Activated CD4-positive, alpha-beta T cell treated with anti-CD3 and anti-CD28 coated beads, Interleukin-2, amount 50 U/mL, for 16 hours (primary cell): Measurements from ENCODE around the gene CLDN9.

Experiments
- DNase-seq: peaks from one replicate; pipeline ENCODE4 v3.0.0-alpha.2; 2020

The CLDN9 gene

DNA sequence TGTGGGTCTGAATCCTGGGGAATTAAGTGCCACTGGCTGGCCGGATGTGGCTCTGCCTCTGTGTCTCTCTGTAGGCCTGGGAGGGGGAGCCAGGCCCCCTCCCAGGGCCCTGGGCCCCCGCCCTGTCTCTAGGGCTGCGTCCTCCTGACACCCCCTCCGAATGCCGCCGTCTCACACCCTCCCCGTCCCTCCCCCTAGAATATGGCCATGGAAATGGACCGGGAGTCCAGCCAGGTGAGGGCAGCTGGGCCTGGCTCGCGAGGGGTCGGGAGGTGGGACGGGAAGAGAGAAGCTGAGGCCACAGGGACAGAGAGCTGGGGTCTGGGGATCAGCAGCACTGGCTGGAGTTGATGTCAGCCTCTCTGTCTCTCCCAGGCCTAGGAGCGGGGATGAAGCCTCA is 16.4 kb upstream of the CLDN9 start:
- no peak for DNase-seq

DNA sequence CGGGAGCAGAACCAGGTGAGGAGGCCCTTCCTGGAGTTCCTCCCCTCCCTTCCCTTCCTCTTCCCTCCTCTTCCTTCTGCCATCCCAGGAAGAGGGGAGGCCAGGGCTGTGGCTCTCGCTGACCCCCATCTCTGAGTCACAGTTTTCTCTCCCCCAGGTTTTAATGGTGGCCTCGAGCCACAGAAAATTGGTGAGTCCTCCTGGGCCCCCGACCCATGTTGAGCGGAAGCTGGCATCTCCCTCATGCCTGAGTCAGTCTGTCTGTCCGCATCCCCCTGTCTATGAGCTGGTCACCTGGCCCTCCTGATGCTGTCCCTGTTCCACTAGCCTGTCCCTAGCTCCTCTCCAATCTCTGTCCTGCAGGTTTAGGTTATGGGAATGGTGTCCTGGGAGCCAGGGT is 12.8 kb upstream of the CLDN9 start:
- DNase-seq: no peak

DNA sequence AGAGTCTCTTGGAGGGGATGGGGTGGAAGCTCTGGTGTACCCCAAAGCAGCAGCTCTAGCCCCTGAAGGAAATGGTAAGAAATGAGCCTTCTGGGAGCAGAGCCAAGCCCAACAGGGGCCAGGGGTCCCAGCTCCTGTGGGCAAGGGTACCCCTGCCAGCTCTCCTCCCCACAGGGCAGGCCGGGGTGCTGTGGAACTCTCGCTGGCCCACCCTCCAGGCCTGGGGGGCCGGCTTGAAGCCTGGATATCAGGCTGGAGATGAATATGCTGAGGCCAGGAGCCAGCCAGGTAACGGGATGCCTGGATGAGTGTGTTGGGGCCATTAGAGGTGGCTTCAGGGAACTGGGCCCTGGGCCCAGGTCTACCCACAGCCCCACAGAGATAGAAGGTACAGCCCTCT is 12.2 kb upstream of the CLDN9 start:
- no peak for DNase-seq

DNA sequence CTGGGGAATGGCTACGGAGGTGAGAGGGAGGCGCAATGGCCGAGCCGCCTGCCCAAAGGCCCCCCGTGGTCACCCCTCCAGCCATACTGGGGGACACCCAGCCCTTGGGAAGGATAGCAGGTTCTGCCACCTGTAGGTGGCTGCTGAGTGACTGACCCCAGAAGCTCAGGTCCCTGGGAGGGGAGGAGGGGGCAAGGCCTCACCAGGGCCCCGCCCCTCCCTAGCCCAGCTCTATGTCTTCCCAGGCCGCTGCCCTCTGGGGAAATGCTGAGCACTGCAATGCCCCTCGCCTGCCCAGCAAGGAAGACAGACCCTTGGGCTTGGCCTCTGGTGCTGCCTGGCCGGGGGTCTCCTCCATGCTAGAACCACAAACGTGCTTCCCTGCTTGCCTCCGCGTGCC is 11.4 kb upstream of the CLDN9 start:
- no peak for DNase-seq

DNA sequence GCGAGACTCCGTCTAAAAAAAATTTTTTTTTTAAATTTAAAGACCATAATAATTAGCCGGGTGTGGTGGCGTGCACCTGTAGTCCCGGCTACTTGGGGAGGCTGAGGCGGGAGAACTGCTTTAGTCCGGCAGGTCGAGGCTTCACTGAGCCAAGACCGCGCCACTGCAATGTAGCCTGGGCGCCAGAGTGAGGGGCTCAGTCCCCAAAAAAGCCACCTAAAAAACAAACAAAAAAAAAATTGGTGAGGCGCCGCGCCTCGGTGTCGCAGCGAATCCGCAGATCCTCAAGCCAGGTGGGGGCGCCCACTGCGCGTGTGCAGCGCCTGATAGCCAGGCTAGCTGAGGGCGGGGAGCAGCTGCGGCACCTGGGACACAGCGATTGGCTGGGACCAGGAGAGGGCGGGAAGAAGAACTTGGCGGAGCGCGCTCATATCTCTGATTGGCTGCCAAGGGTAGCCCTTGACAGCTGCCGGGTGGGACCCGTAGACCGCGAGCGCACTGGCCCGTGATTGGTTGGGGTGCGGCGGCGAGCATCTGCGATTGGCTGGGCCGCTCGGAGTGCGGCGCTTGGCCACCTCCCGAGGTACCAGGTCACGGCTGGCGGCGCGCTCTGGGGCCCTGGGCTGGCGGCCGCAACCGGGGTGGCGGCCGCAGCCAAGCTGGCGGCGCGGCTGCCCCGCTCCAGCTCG is 9.0 kb upstream of the CLDN9 start:
- DNase-seq: peak; percentile 99

DNA sequence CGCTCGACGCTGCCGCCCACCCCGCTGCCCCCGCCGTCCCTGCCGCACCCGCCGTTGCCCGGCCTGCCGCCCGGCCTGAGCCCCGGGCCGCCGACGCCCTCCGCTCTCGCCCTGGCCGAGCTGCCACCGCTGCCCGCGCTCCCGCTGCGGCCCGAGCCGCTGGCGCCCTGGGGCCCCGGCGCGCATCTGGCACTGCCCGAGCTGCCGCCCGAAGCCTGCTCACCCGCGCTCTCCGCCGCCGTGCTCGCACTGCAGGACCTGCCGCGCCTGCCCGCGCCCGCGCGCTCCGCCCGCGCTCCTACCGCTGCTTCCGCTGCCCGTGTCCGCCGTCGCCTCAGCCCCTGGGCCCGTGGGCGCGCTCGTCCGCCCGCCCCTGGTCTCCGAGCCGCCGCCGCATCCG is 8.4 kb upstream of the CLDN9 start:
- no peak for DNase-seq

DNA sequence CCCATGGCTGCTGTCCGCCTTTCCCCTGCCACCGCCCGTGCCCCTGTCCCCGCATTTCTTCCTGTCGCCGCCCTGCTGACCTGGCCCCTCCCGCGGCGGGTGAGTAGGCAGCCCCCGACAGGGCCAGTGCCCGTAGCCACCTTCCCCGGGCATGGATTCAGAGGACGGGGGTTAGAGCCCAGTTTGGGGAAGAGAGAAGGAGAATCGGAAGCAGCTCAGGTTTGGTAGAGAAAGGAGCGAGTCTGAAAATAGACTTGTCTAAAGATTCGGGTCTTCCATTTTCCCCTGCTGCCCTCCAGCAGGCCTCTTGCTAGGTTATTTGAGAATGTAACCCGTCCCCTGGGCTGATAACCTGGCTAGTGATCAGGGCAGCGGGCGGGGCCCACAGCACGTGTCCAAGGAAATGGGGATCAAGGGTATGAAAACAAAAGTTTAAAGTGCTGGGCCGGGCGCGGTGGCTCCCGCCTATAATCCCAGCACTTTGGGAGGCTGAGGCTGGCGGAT is 7.9 kb upstream of the CLDN9 start:
- no peak for DNase-seq

DNA sequence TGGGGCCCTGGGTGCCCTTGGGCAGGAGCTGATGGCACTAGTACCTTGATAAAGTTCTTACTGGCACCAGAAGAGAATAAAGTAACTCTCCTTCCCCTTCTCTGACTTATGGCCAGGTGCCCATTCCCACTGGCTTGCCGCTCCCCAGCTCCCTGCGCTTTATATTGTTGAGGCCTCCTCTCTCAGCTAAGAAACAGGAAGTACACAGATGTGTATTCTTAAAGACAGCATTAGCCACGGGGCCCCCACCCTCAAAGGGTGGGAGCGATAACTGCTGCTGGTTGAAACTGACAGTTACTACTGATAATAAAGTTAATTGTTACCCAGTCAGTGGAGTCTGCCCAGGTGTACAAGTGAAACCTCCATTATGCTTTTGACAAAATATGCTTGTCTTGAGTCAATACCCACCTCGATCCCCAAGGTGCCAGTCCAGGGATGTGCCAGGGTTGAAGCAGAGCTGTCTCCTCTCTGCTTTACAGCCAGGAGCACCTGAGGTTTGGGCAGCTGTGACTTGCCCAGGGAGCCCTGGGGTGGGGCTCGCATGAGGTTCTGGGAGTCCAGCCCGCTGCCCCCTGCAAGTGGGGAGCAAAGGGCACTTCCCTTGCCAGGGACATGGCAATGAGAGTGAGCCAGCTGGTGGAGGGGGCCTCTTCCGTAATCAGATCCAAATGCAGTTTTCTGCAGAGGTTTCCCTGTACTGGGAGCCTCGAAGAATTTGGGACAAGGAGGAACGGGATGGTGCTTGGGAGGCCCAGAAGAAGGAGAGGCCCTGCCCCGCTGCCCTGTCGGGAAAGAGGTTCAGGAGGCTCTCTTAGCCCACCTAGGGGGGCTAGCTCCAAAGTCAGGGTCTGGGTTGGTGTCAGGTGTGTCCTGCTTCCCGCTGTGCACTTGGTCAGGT is 5.4 kb upstream of the CLDN9 start:
- DNase-seq: no peak

DNA sequence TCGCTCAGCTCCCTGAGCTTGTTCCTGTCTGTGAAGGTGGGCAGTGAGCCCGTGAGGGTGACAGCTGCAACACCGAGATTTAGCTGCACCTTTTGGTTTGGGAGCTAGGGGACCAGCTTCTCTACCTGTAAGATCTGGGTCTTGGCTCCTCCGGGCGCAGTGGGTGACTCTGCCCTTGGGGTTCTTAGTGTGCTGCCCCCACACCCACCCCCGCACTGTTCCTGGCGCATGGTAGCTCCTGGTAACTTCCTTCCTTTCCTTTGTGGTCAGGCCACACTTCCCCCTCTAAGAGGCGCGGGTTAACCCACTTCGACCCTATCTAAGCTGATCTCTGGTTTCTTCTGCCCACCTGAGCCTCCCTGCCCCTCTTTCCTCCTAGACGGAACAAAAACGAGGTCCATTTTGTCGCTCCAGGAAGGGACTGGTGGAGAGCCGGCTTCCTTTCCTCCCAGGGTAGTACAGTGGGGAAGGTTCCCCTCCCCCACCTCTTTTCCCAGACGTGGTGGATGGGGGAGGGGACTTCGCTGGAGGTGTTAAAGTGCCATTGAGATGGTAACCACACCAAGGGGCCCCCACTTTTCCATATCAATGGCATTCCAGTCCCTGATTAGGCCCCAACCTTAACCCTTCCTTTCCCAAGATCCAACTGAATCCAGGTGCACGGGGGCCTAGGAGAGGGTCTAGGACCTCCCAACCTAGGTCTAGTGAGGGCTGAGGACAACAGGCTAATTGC is 4.6 kb upstream of the CLDN9 start:
- DNase-seq: no peak

DNA sequence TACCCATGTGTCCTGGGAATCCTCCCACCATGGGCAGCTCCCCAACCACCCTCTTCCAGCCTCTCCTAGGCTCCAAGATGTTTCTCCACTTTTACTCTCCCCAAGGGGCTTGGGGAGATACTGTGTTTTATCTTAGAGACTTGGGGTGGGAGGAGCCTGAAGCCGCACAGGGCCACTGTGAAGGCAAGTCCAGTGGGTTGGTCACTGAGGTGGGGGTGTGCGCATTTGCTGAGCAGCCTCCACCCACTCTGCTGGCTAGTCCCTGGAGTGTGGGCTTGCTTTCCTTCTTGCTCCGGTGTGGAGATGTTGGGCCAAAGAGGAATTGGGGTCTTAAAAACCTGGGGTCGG is 4.1 kb upstream of the CLDN9 start:
- DNase-seq: no peak

DNA sequence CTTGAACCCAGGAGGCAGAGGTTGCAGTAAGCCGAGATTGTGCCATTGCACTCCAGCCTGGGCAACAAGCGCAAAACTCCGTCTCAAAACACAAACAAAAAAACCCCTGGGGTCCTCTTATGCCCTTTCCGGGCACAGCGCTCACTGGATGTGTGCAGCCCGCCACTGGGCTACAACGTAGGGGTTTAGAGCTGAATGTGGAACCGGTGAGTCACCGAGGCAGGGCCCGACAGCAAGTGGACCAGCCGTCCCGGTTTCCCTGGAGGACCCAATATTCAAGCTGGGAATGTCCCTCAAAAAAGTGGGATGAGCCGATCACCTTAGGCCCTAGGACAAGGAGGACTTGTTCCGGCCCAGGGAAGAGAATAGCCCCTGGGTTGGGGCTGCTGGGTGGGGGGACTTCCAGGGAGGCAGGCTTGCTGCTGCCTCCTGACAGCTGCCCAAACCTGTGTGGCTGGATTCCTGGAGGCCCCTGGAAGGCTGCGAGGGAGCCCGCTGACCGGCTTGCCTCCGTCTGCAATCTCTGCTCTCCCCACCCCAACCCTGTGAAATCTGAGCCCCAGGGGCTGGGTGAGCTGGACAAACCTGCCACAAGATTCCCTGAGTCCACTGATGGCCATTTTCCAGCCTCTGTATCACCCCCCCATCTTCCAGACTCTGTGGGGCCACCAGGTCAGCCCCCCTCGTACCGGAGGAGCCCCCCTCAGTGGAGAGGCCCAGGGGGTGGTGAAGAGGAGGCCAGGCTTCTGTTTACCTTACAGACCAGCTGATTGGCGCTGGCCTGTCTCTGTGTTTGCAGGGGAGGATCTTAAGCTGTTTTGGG is 2.9 kb upstream of the CLDN9 start:
- DNase-seq: no peak

DNA sequence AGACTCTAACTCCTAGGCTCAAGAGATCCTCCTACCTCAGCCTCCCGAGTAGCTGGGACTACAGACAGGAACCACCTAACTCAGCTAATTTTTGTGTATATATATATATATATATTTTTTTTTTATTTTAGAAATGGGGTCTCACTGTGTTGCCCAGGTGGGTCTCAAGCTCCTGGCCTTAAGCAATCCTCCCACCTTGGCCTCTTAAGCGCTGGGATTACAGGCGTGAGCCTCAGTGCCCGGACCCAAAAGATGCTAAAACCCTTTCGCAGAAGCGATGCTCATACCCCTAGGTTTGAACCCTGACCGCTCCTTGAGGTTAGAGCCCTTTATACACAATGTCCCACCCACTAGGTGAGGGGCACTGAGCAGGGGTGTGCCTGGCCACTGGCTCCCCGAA is 2.2 kb upstream of the CLDN9 start:
- no peak for DNase-seq

DNA sequence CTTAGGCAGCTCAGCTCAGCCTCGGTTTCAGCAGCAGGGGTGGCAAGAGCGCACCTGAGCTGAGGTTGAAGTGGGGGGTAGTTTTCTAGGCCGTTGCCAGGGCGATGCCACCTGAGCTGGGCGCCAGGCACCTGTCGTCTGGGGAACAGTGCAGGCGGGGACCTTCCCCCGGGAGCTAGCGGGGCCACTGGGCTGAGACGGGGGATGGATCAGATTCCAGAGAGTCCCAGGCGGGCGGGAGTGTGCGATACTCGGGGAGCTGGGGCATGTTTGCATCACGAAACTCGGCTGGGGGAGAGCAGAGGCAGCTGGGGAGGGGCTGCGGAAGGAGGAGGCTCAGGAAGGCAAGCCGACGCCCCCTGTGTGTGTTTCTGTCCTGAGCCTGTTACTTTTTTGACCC is 477 bp upstream of the CLDN9 start:
- no peak for DNase-seq

DNA sequence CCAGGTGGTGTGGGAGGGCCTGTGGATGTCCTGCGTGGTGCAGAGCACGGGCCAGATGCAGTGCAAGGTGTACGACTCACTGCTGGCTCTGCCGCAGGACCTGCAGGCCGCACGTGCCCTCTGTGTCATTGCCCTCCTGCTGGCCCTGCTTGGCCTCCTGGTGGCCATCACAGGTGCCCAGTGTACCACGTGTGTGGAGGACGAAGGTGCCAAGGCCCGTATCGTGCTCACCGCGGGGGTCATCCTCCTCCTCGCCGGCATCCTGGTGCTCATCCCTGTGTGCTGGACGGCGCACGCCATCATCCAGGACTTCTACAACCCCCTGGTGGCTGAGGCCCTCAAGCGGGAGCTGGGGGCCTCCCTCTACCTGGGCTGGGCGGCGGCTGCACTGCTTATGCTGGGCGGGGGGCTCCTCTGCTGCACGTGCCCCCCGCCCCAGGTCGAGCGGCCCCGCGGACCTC is 798 bp downstream of the CLDN9 start:
- no peak for DNase-seq

DNA sequence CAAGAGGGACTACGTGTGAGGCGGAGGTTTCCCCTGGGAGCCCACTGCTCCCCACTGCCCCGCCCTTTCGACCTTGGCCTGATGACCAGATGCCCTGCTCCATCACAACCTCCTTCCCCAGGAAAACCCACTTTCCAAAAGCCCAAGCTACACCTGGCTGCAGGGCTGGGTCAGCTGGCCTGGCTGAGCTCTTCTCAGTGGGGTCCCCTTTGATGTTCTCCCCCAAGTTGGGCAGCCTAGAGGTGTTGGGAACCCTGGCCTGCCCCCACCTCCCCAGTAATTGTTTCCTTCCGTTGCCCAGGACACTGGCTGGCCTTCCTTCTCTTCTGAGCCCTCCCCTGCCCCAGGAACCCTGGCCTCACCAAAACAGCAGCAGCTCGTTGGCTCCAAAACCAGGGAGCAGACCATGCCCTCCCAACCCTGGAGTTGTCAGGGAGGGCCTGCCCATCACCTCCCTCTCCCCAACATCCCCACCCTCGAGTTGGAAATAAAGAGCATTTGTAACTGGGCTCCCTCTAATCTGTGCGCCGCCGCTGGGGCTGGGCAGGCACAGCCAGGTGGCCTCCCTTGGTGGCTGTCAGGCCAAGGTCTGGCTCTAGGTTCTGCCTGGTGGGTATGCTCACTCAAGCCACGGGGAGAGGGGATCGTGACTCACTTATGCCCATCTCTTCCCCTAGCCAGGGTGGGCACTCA is 1.4 kb downstream of the CLDN9 start:
- DNase-seq: no peak

DNA sequence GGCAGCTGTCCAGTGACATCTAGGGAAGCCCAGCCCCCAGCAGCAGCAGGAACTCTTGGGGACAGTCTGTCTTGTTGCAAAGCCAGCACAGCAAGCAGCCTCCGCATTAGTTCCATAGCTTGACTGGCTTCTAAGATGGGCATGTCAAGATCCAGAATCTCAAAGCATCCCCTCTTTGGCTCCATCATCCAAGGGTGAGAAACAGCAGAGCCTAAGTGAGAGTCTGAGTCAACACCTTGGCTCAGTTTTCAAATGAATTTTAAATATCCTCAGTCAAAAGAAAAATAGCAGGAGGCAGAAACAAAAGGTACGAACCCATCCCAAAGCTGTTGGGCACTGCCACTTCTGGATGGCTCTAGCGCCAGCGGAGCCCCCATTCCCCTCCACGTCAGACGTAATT is 2.2 kb downstream of the CLDN9 start:
- DNase-seq: no peak

DNA sequence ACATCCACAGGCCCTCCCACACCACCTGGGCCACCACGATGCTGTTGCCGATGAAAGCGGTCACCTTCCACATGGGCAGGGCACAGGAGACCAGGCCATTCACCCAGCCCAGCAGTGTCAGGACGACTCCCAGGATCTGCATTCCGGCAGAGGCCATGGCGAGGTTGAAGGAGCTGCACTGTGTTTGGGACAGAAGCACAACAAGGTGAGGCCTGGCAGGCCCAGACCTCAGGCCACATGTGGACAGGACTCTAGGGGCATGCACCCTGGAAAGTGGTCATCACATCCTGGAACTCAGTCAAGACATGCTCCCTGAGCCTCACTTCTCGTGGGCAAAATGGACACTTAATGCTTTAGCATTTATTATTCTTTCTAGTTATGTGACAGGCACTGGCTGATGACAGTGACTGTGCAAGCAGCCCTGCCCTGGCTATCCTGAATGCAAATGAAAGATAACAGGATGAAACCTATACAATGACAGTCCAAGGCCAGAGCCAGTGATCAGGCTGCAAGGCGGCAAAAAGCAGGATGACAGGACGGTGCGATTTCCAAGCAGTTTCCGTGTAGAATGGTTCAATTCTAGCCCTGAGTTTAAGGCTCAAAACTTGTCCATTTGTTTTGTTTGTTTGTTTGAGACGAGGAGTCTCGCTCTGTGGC is 3.3 kb downstream of the CLDN9 start:
- DNase-seq: no peak

DNA sequence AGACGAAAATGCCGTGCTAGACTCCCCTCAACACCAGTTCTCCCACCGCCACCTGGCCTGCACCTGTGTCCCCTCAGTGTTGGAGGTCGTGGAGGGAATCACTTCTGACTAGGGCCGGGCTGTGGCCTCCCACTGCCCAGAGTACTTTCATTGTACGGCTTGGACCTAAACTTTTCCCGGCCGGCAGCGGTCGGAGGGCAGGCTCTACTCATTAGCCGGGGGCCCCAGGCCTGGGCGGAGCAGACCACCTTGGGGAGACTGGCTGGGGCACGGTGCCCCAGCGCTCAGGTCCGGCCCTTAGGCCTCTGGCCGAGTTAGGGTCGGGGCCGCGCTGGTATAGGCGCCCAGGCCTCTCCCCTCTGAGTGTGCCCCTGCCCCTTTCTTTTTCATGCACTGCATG is 4.6 kb downstream of the CLDN9 start:
- DNase-seq: no peak

DNA sequence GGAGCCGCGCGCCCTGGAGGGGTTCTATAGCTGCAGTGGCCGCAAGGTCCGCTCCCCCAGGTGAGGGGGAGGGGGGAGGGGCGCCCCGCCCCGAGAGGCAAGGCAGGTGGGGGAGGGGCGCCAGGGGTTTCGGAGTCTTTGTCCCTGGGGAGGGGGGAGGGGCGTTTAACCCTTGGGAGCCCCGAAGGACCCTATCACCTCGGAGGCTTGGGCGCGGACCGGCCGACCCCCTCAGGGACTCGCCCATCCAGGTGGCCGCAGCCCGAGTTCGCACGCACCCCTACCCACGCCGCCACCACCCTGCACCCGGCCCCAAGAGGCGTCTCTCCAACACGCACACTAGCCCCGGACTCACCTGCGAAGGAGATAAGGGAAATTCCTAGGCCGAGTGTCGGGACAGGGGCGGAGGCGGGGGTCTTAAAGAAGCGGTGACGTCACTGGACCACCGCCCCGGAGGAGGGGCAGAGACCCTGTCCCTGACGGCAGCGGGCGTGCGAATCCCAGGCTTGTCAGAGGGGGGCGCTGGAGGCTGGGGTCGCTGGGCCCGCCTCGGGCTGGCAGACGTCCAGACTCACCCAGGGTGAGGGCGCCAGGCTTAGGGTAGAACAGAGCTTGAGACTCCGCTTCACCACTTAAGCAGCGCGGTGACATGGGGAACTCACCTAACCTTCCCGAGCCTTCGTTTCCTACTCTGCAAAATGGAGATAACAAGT is 5.2 kb downstream of the CLDN9 start, which contains the start of gene CLDN6:
TSS of gene CLDN6 (minus strand) at position 390 of the 713 bp plus-strand sequence. CDS start 2,162 bp downstream, outside the sequence.
- DNase-seq: peak; percentile 28

DNA sequence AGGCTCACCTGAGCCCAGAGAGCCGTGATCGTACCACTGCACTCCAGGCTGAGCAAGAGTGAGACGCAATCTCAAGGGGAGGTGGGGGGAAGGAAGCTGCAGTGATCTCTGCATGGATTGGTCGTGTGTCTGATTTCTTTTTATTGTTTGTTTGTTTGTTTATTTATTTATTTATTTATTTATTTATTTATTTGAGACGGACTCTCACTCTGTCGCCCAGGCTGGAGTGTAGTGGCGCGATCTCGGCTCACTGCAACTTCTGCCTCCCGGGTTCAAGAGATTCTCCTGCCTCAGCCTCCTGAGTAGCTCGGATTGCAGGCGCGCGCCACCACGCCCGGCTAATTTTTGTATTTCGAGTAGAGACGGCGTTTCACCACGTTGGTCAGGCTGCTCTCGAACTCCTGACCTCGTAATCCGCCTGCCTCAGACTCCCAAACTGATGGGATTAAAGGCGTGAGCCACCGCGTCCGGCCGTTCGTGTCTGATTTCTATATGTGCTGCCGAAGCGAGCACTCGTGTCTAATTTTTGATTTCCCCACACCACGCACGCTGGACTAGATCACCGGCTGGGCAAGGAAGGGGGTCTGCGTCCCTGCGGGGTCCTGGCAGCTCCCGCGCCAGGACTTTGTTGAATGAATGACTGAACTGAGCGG is 7.0 kb downstream of the CLDN9 start:
- no peak for DNase-seq
